GM12892 (cell line): ENCODE results near the gene MCC.

Source experiments
- POLR2AphosphoS5 ChIP-seq: IDR thresholded peaks from 2 replicates; pipeline ENCODE4 v1.6.1; 2011; ENCODE audit warnings: low read depth, low read length, control low read depth
- TAF1 ChIP-seq: IDR thresholded peaks from 2 replicates; pipeline ENCODE4 v1.6.1; 2011; ENCODE audit warnings: low read depth, mild to moderate bottlenecking, control low read depth, low read length, borderline replicate concordance

GRCh38 chr5:113117543-113118115 lies 370.6 kb downstream of the MCC start:
- TF ChIP-seq TAF1 (no peak), POLR2AphosphoS5 (no peak)
